Cerebellar nuclear complex (tissue), 1 donor: Measurements from ENCODE around the gene VCP.
"Not testable (repeated sequence)": the region's sequence is repeated elsewhere in the genome, so short reads cannot be mapped to it uniquely, and the experiment has no call there.

Experiments used
- DNase-seq, 2 experiments: peaks; one replicate each; lab custom pipeline; 2025; lab: John Stamatoyannopoulos, UW

Gene VCP

GRCh38 chr9:35060548-35061207 lies 11.7 kb downstream of the VCP start:
- DNase-seq, result no peak

DNA sequence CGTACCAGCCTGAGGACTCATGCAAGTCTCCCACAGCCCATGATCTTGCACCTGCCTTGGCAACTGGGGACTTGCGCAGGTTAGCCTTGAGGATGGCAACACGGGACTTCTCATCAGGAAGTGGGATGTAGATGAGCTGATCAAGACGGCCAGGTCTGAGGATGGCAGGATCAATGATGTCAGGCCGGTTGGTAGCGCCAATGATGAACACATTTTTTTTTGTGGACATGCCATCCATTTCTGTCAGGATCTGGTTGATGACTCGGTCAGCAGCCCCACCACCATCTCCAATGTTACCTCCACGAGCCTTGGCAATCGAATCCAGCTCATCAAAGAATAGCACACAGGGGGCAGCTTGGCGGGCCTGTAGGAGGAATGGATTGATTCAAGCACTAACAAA lies 13.0 kb downstream of the VCP start:
- DNase-seq, result no peak

GRCh38 chr9:35057271-35057620 lies 15.2 kb downstream of the VCP start:
- DNase-seq, result no peak

DNA sequence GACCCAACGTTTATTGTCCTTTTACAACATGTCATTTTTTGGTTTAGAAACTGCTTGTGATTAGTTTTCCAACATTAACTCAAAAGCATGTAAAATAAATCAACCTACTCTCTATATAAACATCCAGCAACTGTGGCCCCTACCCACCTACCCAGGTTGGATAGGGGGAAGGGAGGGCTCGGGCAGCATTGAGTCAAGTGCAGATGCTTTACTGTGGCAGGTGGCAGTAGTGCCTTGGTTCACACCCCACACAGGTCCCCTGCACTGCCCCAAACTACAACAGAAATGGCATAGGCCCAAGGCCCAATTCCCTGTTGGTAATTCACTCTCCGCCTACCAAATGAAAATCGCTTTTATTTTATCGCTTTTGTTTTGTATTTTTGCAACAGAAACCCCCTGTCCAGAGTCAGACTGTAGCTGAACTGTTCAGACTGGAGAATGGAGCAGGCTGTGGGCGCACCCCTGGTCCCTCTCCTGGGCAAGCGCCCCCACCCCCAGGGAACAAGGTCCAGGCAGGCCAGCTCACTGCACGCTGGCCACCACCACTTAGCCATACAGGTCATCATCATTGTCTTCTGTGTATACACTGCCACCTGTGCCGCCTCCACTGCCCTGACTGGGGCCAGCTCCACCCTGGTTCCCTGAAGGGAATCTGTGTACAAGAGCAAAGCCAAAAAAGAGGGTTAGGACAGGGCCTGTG lies 15.7 kb downstream of the VCP start:
- DNase-seq, result no peak

DNA sequence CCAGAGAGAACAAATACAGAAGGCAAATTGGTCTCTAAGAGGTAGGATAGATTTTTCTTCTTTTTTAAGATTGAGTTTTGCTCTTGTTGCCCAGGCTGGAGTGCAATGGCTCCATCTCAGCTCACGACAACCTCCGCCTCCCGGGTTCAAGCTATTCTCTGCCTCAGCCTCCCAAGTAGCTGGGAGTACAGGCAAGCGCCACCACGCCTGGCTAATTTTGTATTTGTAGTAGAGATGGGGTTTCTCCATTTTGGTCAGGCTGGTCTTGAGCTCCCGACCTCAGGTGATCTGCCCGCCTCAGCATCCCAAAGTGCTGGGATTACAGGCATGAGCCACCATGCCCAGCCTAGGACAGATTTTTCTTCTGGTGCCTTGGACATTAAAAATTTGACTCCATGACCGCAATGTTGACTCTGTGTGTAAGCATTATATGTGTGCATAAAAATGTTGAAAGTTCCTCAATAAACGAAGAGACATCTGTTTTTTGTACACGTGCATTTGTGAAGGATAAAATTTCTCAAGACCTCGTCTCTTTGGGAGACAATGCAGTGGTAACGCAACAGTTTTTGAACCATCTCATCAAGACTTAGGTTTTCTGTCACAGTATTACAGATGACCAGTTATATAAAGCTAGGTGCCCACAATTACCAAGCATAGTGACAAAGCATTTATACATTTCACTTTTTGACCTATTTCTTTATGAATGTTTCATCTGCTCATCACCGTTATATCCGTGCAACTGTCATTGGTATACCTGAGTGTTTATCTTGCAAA lies 17.4 kb downstream of the VCP start:
- DNase-seq, result no peak

DNA sequence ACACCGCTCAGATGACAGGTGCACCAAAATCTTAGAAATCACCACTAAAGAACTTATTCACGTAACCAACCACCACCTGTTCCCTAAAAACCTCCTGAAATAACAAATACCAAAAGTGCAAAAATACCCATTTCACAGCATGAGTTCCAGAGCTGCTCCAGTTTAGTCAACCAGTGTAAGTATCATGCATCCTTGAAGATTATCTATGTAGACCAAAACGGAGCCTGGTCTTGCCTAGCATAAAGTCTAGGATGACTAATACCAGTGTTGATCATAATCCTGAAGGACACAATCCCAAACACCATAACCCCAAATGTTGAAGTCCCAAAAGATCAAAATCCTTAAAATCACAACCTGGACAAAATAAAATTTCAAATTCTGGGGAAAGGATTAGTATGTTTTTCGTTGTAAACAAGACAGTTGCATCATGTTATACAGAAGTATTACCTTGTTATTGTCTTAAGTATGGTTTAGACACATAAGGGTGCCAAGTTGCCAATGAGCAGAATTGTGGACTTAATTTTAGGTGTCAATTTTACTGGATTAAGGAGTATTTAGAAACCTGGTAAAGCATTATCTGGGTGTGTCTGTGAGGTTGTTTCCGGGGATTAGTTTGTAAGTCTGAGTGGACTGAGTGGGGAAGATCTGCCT lies 18.1 kb downstream of the VCP start:
- no peak for DNase-seq

DNA sequence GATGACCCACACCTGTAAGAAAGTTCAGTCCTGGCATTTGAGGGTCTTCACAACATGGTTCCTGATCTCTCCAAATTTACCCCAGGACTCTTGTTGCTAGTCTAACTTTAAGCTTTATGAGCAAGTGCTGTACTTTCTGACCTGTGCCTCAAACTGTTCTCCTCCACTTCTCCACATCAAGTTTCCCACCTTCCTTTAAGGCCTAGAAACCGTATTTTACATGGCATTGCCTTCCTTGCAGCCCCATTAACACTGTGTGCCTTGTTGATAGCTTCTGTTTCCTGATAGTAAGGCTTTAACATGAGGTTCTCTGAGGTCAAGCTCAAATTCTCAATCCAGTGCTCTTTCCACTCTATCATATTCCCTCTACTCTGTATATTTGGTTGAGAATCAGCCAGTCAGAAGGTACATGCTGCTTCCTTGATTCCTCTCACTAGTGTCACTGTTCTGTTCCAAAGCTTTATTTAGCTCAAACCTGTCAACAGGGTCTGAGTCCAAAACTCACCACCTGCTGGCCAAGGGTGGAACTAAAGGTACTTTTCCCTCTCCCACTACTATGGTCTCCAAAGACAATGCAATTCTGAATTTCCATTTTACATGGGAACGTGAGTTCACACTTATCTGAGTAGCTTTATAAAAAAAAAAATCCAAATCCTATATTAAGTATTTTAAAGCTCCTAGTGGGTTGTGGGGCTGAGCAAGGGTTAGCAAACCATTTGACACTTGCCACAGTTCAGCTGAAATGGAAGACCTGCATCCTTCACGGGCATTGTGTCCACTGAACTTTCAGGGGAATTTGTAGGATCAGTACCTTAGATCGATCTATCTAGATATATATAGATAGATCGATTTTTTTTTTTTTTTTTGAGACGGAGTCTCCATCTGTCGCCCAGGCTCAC lies 21.1 kb downstream of the VCP start:
- peak; percentile 71 to 88 for DNase-seq

- no peak for DNase-seq
These were observed 23.9 kb downstream of the VCP start for GRCh38 chr9:35048511-35048910.

GRCh38 chr9:35044071-35044470 lies 28.4 kb downstream of the VCP start:
- DNase-seq, result no peak

GRCh38 chr9:35042891-35043545 lies 29.4 kb downstream of the VCP start:
- DNase-seq, result no peak

DNA sequence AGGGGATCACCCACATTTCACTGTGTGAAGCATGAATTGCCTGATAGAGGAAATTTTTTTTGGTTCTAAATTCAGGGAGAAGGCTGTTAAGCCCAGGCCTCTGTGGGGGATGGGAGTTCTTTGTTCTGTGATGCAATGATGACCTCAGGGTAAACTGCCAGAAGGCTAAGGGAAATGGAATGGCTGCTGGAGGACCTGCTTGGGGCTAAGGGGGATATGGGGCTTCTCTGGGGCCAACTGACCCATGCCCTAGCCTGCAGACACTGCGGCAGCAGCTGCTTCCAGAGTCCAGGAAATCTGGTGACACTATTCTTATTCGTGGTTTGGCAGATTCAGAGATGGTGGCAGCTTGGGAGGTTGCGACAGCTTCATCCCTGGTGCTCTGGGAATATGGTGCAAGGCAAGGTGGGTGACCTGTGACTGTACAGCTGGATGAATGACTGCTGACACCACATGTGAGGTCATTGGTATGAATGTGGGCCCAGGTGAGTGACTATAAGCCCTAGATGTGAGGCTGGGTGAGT lies 30.3 kb downstream of the VCP start:
- DNase-seq, result no peak

DNA sequence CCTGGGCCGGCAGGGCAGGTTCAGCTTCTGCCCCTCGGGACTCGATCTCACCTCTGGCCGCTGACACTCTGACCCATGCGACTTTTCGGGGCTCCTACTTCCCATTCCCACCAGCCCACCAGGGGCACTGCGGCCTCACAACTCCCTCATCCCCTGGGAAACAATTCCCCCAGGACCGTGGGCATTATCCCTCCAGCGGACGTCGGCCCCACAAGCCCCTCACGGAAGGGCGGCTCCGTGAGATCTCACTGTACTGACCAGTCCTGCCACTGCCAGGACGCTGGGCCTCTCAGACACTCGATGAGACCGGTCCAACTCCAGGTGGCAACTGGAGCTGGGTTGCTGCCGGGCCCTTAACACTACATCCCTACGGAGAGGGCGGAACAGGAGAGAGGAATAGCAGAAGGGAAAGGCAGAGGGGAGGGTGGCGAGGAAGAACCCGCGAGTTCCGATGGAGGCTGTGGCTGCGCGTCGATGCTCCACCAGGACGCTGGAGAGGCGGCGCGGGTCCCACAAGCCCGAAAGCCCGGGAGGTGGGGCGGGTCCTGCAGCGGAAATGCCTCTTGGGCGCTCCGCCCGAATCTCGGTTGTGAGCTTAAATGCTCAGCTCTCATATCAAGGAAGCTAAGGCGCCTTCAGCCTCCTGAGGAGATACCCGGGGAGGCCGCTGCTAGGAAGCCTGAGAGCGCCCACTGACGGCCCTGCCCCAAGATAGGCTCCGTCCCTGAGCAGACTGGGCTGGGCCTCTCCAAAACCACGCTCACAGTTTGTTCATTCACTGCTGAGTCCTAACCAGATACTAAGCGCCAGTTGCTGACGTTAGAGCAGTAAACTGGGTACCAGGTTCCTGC lies 36.3 kb downstream of the VCP start:
- no peak for DNase-seq

- DNase-seq, result no peak
These were observed 39.3 kb downstream of the VCP start for GRCh38 chr9:35033101-35033500.

GRCh38 chr9:35029852-35030251 lies 42.6 kb downstream of the VCP start:
- DNase-seq, result no peak

- DNase-seq, result no peak
These were observed 43.2 kb downstream of the VCP start for GRCh38 chr9:35029241-35029640.

GRCh38 chr9:35028341-35028740 lies 44.1 kb downstream of the VCP start:
- DNase-seq, result no peak

GRCh38 chr9:35027860-35028259 lies 44.6 kb downstream of the VCP start:
- no peak for DNase-seq

- DNase-seq, result no peak
These were observed 45.1 kb downstream of the VCP start for GRCh38 chr9:35027374-35027773.

DNA sequence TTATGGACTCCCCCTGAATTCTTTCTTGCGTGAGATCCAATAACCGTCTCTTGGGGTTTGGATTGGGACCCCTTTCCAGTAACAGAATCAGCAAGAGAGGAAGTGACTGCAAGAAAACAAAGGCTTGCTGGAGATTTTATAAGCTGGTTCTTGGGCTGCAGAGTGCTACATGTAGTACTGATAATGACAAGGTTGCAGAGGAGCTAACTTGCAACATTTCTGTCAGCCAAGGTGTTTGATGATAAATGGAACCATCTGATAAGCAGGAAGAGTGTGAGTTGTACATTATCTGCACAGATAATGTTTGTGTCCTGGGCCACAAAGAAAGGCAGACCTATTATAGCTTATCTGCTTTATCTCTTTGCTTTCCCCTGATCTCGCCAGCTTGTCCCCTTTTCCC lies 45.8 kb downstream of the VCP start:
- no peak for DNase-seq

GRCh38 chr9:35023443-35023842 lies 49.0 kb downstream of the VCP start:
- not testable (repeated sequence) for DNase-seq
